HG03039 (cell line): ENCODE data around the gene LHX1.

Source experiments
- ATAC-seq: cut with Tn5 transposase; IDR thresholded peaks from one replicate; pipeline ENCODE4 v1.9.1; 2021; ENCODE audit warnings: mild to moderate bottlenecking, moderate library complexity; ENCODE audit not compliant: unreplicated experiment

LHX1 gene

DNA sequence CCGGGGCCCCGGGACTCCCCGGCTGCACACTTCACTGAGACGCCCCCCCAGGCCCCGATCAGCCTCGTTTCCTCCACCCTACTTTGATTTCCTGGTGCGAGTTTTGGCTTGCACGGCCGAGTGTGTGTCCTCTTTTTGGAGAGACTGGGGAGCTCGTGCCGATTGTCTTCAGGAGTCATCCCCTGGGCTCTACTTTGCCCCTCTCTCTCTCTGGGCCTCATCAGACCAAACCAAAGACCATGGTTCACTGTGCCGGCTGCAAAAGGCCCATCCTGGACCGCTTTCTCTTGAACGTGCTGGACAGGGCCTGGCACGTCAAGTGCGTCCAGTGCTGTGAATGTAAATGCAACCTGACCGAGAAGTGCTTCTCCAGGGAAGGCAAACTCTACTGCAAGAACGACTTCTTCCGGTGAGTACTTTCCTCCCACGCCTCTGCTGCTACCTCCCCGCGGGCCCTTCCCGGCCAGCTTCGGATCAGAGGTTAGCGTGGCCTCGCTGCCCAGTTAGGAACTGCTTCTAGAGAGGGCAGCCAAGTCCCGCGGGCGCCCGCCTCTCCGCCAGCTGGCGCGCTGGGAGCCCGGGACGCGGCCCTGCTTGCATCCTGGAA is 787 bp downstream of the LHX1 start:
- ATAC-seq = no peak

DNA sequence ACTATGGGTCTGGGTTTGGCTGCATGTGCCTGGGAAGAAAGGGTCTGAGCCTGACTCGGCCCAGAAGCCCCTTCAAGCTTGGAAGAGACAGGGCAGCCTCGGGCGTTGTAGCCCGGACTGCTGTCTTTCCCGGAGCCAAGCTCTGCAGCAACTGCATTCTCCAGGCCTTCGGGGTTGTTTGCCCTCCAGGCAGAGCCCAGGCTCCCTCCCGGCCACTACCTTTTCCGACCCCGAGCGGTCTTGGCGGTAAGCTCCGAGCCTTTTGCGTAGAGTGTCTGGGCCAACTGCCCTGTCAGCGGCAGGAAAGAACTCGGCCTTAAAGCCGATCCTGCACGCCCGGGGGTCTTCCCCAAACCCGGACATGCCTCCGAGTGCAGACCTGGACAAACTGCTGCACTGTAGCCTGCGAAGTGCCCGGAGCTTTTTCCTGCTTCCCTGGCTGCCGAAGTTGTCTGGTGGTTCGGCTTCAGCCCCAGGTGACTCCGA is 1.3 kb downstream of the LHX1 start:
- no peak for ATAC-seq

DNA sequence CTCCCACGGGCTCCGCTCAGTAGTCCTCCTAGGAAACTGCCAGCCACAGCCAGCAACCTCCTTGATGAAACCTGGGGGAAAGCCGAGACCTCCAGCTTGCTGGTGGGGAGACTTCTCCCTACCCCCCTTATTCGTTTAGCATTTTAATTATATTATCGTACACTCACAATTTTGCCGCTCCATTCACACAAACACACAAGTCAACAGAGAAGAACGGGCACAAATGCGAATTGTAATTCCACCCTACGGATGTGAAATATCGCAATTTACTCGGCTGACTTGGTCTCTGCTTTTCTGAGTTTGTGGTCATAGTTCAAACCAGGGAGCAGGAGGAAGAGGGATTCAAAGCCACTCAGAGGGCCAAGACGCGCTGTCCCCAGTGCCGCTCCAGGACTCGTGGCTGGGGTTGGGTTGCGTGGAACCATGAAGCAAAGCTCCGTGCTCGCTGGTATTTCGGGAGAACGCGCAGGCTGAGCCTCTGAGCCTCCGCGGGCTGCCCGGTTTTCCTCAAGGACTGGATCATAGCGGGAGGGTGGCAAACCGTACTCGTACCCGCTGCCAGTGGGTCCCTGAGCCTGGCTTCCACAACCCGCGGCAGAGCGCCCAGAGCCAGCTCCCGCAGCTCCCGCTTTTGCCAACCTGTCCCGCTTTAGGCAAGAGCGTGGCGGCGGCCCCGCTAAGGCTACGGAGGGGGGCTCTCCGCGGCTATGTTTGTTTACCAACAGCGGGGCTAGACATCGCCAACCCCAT is 2.0 kb downstream of the LHX1 start:
- ATAC-seq = no peak

DNA sequence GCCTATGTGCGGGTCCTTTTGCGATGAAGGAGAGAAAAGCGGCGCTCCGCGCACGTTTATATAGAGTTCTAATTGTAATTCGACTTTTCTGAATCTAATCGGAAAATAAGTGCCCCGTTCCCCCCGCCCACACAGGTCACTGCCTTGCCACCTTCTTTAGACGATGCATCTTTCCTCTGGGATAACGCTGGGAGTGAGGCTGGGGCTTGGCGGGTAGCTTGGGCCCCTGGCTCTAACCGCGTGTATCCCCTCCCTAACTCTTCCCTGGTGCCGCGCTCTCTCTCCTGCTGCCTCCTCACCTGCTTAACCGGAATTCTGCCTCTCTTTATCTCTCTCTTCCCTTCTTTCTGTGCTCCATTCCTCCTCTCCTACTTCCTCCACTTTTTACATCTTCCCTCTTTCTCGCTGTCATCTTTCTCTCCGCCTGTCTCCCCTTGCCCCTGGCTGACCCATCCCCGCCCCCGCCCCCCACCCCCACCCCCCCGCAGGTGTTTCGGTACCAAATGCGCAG is 2.6 kb downstream of the LHX1 start:
- no peak for ATAC-seq

DNA sequence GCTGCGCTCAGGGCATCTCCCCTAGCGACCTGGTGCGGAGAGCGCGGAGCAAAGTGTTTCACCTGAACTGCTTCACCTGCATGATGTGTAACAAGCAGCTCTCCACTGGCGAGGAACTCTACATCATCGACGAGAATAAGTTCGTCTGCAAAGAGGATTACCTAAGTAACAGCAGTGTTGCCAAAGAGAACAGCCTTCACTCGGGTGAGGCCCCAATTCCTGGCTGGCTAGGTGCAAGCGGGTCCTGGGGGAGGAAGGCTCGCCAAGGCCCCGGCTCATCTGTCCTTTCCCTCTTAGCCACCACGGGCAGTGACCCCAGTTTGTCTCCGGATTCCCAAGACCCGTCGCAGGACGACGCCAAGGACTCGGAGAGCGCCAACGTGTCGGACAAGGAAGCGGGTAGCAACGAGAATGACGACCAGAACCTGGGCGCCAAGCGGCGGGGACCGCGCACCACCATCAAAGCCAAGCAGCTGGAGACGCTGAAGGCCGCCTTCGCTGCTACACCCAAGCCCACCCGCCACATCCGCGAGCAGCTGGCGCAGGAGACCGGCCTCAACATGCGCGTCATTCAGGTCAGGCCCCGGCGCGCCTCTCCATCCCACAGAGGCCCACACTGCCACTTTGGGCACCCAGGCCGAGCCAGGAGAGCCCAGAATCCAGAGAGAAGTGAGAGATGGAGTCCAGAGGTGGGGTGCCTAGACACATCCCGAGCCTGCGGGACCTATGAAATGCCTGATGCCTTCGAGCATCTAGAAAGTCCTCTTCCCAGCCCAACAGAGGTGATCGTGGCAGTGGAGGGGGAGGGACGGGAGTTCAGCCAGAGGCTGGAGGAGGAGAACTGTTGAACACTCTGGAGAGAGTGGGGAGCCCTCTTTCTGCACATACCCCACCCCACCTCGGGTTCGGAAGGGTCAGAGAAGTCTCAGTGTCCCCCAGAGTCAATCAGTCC is 3.3 kb downstream of the LHX1 start:
- no peak for ATAC-seq

DNA sequence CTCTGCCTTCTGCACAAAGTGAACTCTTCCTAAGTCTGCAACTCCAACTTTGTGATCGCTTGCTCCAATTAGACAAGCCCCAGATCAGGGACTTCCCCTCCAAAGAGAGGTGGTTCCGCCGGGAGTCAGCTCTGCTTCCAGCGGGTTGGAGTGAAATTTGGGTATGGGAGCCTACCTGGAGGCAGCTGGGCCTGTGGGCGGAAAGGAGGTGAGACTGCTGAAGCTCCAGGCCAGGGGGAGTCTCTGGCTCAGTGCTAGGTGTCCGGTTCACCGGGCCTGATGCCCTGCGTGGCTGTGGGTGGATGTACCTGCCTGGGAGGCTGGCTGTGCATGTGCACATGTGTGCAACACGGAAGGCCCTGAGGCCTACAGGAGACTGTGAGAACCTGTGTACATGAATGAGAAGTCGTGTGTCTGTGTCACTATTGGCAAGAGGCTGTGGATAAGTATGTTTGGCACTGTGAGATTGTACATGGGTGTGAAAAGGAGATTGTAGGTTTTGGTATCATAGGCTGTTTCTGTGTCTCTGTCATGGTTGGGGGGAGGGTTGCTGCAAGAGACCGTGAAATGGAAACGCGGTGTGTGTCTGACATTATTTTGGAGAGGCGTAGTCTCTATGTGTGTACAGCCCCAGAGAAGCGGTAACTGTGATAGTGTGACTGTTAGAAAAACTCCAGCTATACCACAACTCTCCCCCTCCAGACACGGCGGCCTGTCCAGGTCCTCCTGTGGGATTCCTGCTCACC is 4.2 kb downstream of the LHX1 start:
- ATAC-seq = no peak

DNA sequence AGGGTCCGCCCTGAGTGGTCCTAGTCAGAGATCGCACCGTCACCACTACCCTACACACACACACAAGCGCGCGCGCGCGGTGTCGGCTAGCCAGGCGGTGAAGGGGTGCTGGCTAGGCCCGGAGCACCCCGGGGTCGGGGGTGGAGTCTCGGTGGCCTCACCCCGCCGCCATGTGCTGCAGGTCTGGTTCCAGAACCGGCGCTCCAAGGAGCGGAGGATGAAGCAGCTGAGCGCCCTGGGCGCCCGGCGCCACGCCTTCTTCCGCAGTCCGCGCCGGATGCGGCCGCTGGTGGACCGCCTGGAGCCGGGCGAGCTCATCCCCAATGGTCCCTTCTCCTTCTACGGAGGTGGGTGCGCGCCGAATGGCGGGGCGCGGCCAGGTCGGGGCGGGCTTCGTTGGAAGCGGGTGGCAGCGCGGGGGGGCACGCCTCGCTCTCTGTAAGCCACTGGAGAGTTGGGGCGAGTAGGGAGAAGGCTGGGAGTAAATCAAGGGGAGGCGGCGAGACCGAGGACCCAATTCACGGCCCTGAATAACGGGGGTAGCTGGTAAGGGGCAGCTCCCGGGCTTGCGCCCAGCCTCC is 4.8 kb downstream of the LHX1 start:
- no peak for ATAC-seq

DNA sequence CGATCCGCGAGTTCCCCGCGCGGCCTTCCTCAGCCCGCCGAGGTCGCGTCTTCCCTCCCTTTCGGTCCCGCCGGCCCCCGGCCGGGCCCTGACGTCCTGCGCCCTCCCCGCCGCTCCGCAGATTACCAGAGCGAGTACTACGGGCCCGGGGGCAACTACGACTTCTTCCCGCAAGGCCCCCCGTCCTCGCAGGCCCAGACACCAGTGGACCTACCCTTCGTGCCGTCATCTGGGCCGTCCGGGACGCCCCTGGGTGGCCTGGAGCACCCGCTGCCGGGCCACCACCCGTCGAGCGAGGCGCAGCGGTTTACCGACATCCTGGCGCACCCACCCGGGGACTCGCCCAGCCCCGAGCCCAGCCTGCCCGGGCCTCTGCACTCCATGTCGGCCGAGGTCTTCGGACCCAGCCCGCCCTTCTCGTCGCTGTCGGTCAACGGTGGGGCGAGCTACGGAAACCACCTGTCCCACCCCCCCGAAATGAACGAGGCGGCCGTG is 5.4 kb downstream of the LHX1 start:
- ATAC-seq = no peak

DNA sequence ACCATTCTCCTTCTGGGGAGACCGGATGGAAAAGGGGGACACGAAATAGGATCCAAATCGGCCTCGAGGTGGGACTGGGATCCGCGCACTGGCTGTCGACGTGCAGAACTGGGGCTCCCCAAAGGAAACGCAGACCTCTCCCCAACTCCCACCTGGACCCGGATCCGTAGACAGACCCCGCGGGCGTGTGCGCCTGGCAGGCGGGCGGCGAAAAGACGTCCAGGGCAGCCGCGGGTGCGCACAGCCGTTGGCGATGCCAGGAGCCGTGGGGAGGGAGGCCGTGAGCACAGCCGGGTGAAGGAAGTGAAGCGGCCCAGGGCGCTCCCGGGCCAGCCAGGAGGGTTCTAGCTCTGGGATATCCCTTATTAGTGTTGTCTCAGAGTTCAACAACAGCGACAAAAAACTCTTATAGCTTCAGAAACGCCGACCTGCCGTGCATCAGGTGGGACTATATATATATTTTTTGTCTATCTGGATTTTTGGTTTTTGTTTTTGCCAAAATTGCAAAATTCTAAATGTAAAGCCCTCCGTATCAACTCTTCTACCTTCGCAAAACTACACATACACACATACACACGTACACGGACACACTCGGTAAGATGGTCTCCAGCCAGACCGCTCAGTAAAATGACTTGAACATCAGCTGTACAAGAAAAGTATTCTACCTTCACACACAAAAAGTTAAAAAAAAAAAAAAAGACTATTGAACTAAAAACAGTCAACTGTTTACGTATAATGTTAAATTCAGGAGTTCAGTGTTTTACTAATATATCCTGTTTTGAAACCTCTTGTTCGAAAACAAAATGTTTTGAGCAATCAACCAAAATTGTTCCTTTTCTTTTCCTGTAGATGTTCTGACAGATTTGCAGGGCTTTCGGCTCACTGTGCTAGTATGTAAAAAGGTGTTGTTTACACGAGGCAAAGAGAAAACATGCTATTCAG is 6.2 kb downstream of the LHX1 start:
- no peak for ATAC-seq

DNA sequence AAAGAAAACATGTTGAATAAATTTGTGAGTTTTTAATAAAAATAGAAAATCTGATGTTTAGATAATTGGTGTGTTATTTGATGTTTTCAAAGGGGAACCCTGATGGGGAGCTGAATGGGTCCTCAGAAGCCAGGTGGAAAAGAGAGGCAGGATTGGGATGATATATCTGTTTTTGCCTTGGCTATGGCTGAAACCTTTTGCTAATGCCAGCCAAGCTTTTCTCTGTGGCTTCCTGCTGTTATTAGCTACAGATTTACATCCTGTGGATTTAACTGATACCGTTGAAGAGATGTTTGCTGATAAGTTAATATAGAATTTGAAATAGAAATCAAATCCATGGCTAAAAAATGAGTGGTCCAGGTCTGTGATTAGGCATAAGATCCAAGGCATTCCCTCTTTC is 7.3 kb downstream of the LHX1 start:
- no peak for ATAC-seq

DNA sequence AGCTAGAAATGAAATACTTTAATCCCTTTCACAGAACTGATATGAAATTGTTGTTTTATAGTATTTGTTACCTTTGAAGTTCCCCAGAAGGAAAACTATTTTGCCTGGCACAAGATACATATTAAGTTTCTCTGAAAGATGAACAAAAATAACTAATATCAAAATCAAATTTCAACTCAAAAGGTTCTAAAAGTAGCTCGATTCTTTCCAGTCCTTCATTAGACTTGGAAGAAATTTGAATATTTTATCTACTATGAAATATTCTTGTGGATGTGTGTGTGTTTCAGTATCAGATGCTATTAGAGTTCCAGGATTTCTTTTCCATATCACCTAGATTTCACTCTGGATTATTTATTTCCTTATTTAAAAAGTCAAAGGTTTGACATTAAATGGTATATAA is 7.9 kb downstream of the LHX1 start:
- ATAC-seq = no peak

DNA sequence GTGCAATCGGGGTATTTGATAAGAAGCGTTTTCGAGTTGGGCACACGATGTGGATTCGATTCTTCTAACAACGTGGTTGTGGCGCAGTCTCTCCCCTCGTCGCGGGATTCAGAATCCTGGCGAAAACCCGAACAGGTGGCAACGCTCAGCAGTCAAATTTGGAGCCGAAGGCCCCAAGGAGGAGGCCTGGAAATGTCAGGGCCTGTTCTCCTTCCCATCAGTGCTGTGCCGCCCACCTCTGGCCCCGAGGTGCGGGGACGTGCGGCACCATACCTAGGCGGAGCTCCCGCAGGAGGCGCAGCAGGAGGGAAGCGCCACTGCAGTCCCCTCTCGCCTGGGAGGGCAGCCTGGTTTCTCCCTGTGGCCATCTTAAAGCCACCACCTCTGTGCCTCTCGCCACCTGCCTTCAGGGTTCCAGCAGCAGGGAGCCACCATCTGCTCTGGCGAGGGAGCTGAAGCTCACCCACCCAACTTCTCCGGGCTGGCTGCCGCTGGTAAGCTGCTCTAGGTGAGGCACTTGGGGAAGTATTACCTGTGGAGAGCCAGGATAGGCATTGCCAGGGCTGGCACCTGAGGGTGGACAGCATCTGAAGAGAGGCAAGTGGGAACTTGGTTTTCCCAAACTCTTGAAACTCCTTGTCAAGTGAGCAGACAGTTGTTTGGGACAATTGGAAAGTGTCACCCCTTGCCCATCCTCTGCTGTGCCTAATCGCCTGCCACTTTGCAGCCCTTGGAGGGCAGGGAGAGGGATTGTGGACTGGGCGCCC is 8.9 kb downstream of the LHX1 start:
- ATAC-seq = no peak

DNA sequence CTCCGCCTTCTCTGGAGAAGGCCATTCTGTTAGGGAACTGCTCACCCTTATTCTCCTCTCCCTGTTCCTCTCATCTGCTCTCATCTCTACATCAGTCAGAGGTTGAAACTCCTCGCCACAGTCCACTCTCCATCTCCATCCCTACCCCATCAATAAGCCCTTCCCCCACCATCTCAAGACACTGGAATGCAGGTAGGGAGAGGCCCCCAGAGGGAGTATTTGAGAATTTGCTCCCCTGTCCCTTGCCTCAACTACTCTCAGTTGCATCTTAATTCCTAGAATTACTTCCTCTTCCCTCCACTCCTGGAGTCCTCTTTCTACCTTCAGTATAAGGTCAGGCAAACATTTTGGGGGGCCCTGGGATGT is 9.4 kb downstream of the LHX1 start:
- ATAC-seq = no peak

DNA sequence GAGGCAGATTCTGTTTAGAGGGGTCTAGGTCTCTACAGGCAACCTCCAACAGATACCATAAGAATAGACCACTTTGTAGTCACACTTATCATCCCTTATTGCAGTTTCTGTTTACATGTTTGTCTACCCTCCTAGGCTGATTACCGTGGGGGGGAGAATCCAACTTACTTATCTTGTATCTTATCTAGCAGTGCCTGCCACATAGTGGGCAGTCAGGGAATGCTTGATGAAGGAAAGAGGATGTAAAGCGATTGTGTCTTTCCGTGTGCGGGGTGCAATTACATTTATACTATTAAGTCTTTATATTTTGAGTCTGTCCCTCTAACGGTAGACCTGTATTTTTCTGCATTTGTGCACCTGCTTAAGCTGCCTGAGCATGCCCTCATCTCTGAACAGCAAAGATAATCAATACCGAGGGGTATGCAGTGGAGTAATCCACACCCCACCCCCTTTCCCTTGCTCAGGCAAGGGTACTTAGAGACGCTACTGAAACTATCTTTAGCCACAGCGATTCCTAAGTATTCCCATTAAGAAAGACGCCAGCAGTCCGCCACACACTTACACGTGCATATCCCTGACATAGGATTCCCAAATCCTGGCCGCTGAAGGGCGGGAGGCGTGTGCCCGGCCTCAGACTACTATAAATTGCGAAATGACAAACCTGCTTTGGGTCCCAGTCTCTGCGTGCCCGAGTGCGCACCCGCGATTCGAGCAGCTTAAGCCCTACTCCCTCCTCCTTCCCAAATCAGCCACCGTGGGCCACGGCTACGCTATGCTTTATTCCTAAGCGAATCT is 10.8 kb downstream of the LHX1 start:
- ATAC-seq = no peak

DNA sequence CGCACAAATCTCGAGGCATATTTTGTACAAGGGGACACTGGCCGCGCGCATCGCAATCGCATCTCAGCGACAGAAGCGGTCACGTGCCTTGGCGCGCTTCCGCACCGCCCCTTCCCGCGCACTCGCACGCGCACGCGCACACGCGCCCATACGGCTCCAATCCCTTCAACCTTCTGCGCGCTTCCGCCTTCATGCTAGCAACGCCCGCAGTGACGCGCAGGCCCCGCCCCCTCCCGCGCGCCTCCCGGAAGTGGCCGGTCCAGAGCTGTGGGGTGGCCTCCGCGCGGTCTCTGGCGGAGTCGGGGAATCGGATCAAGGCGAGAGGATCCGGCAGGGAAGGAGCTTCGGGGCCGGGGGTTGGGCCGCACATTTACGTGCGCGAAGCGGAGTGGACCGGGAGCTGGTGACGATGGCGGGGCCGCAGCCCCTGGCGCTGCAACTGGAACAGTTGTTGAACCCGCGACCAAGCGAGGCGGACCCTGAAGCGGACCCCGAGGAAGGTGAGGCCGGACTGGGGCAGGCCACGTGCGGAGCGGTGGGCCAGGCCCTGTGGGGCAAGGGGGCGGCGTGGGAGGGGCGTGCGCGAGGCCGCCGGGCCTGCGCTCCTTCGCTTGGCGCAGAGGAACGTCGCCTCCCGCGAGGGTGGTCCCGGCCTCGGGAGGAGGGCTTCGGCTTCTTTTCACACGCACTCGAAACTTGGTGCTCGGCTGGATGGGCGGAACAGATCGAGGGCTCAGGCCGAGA is 11.6 kb downstream of the LHX1 start, which contains the start of gene AATF:
TSS of gene AATF (plus strand) at position 238 of the 744 bp plus-strand sequence. CDS start at position 410, 172 bp downstream.
- ATAC-seq = peak; percentile 89

DNA sequence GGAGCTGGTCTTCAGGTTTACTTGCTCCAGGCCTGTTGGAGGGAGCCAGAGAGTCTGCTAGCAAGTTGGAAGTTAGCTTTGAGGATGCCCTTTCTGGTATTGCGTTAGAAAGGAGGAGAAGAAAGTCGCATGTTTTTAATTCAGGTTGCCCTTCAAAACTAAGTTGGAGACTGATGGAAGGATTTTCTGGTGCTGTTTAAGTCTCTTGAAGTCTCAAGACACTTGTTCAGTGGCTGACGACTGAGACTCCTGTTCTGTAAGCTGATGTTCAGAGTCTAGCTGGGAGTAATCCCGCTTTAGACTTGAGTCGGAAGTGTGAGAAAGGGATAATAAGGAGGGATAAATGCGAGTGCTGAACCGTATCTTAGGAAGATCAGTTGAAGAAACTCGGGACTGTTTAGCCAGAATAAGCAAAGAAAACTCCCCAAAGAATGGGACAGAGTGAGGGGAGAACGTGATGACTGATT is 12.2 kb downstream of the LHX1 start:
- no peak for ATAC-seq

DNA sequence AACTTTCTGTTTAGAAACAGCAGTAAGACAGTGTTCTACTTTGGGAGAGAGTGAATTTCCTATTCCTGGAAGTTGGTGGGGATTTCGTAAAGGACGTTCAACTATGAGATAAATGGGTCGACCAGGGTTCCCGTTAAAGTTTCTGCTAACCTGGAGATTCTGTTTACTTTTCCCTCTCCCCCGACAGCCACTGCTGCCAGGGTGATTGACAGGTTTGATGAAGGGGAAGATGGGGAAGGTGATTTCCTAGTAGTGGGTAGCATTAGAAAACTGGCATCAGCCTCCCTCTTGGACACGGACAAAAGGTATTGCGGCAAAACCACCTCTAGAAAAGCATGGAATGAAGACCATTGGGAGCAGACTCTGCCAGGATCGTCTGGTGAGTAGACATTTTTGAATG is 12.8 kb downstream of the LHX1 start:
- ATAC-seq = no peak
